Measurements from ENCODE around the gene RBMS1. TPM values are rescaled to one million over a fixed set of nuclear protein-coding genes. Genes with fewer than 3 reads are reported as not detected.

Gene RBMS1
- total and polyA plus RNA-seq, 2 of the 4 experiments (the other 2 are of a cell fraction) = 43.5 to 64.9 TPM

DNA sequence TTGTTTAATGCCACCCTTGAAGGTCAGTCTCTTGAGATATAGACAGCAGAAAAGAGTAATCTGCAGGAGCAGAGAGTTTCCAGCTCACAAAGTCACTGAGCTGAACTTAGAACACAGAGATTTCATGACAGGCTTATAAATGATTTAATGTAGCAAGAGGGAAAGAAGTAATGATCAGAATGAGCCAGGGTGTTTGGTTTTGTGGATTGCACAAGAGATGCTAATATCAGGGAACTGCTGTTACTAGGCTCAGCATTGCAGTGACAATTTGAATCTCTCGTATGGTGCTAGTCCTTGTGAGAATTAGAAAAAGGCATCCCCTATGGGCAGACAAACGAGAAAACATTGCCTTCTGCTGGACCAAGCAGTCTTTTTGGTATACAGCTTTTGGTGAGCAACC is 231.9 kb downstream of the RBMS1 start:
- Histone ChIP-seq H2AK9ac (replicated peaks; ENCODE audit: low read depth, low read length, poor library complexity) (no peak overlapping the region), H3K4ac (ENCODE audit: low read depth, low read length) (no peak overlapping the region), H3K9ac (ENCODE audit: low read depth, low read length) (no peak overlapping the region), H2AFZ (replicated peaks; ENCODE audit: low read length, poor library complexity) (no peak overlapping the region), H2BK5ac (ENCODE audit: low read depth, low read length, poor library complexity, severe bottlenecking) (no peak overlapping the region), H3K79me1 (ENCODE audit: low read depth in 1 of 2, low read length in 2 of 2) (no peaks in the 10 kb centered on the region), H2BK20ac (ENCODE audit: low read depth, low read length) (no peak overlapping the region), H3K4me1 (ENCODE audit: control insufficient read depth, insufficient read depth, low read length) (peaks cover 2% of the 10 kb centered on the region; the same call in 1 of the 2 replicates), H3K9me3 (ENCODE audit: control insufficient read depth, insufficient read depth, low read length) (no peaks in the 10 kb centered on the region), H3K18ac (ENCODE audit: low read depth, low read length) (no peak overlapping the region), H2BK120ac (ENCODE audit: low read depth, low read length) (no peak overlapping the region), H3K4me2 (ENCODE audit: low read depth, low read length) (no peak overlapping the region), H3K27me3 (ENCODE audit: control insufficient read depth, insufficient read depth, low read length) (no peaks in the 10 kb centered on the region), H2AK5ac (ENCODE audit: low read depth, low read length) (no peak overlapping the region), H3K9me1 (ENCODE audit: insufficient read depth, low read length) (no peaks in the 10 kb centered on the region), H3K23ac (ENCODE audit: low read depth, low read length) (no peak overlapping the region), H4K5ac (ENCODE audit: low read depth, low read length) (no peak overlapping the region), H3K4me3 (ENCODE audit: insufficient read depth, low read depth, low read length) (no peak overlapping the region), H3K27ac (ENCODE audit: insufficient read depth, low read length) (no peak overlapping the region), H2BK15ac (ENCODE audit: low read depth, low read length) (no peak overlapping the region), H3K36me3 (ENCODE audit: control insufficient read depth, insufficient read depth, low read length) (no peaks in the 10 kb centered on the region), H4K91ac (ENCODE audit: insufficient read depth, low read depth, low read length) (no peak overlapping the region), H3K14ac (replicated peaks; ENCODE audit: low read depth, low read length) (no peak overlapping the region), H3K56ac (ENCODE audit: extremely low read depth, insufficient read depth, low read length) (no peak overlapping the region), H4K20me1 (ENCODE audit: insufficient read depth, low read length) (no peaks in the 10 kb centered on the region), H4K8ac (ENCODE audit: low read depth in 2 of 2, low read length in 2 of 2) (no peak overlapping the region)
- BruUV-seq (replicated peaks) = no TSS peak
- in situ Hi-C loops (cut with MboI; ENCODE audit: low sequenced_read_pairs) = loop anchor here (5.0 kb wide), 1 partner anchor 731 kb away; no protein-coding TSS in a partner anchor
- intact Hi-C loops (cut with micrococcal nuclease) = no loop called here
- POLR2A ChIA-PET (ENCODE audit: unreplicated experiment) = no interaction called here
- 0 out of 2 replicates have a peak, but pooled peaks have one; percentile 27 for ATAC-seq (ENCODE audit: low read depth)
- DNase-seq = no peak
- peak; percentile 58 for TF ChIP-seq CEBPB (IDR thresholded peaks at IDR 0.05; ENCODE audit: low read depth, low read length)
- no peak for TF ChIP-seq BHLHE40 (IDR thresholded peaks at IDR 0.05; ENCODE audit: low read depth, low read length)
- dilution Hi-C loops (cut with HindIII; ENCODE audit: low sequenced_read_pairs, unreplicated experiment) = no loop called here
- CTCF ChIA-PET = interaction anchor here (1.8 kb wide), 1 partner anchor 10 kb away, joined by 6 read pairs; no protein-coding TSS in a partner anchor
- no CpG with 5 or more reads among the region's 2 CpGs for WGBS, 2 experiments (ENCODE audit: extremely low coverage in 2 of 2, insufficient read length in 1 of 2)

Measured in IMR-90 (cell line).